Keratinocyte (primary cell): ENCODE results near the gene MERTK.

Source experiments
- CTCF ChIP-seq, 3 experiments: IDR thresholded peaks in 1 of 3; conservative IDR thresholded peaks in 1 of 3; optimal IDR thresholded peaks in 1 of 3; 2 replicates in 2 of 3; 3 replicates in 1 of 3; pipeline versions ENCODE3 to v1.5.1; 2011; ENCODE audit warnings: low read length in 3 of 3, mild to moderate bottlenecking in 3 of 3, moderate library complexity in 2 of 3, control low read depth in 1 of 3, inconsistent platforms in 1 of 3; ENCODE audit not compliant: insufficient read depth in 2 of 3; ENCODE audit errors: extremely low read depth in 1 of 3
- EZH2 ChIP-seq: IDR thresholded peaks from one replicate; pipeline ENCODE4 v1.6.1; 2012; ENCODE audit warnings: inconsistent platforms, mild to moderate bottlenecking, low read length, moderate library complexity

- TF ChIP-seq CTCF (optimal IDR thresholded peaks at IDR 0.05 in 1 of 3, IDR thresholded peaks at IDR 0.05 in 1 of 3, conservative IDR thresholded peaks at IDR 0.05 in 1 of 3; ENCODE audit: extremely low read depth in 1 of 3, insufficient read depth in 2 of 3, low read length in 3 of 3) (no peak), EZH2 (no peak)
These were observed 130.8 kb downstream of the MERTK start for GRCh38 chr2:112029164-112029563.
